Cerebellar nuclear complex (tissue), 1 donor: ENCODE measurements around the gene DTD2.

Experiments
- DNase-seq, 2 experiments: peaks; one replicate each; lab custom pipeline; 2025; lab: John Stamatoyannopoulos, UW

Gene DTD2

DNA sequence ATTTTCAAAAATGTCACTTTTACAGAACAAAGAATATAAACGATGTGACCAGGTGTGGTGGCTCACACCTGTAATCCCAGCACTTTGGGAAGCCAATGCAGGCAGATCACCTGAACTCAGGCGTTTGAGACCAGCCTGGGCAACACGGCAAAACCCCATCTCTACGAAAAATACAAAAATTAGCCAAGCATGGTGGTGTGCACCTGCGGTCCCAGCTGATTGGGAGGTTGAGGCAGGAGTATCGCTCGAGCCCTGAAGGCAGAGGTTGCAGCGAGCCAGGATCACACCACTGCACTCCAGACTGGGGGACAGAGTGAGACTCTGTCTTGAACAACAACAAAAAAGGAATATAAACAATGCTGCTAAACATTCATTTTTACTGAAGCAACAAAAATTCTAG is 52.2 kb downstream of the DTD2 start:
- no peak for DNase-seq

DNA sequence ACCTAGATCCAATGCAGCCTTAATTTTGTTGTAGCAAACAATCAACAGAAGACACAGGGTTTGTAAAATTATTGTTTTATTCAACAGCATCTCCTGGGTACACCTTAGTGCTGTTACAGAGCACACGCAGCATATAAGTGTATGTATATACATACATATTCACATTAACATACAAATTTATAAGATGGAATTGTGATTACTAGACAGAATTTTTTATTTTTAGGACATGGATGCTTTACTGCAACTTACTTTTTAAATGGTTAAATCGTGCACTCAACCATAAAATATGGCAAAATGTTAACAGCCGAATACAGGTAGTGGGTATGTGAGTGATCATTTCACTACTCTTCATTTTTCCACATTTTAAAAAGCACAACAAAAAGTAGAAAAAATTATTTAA is 53.6 kb downstream of the DTD2 start:
- DNase-seq: no peak

DNA sequence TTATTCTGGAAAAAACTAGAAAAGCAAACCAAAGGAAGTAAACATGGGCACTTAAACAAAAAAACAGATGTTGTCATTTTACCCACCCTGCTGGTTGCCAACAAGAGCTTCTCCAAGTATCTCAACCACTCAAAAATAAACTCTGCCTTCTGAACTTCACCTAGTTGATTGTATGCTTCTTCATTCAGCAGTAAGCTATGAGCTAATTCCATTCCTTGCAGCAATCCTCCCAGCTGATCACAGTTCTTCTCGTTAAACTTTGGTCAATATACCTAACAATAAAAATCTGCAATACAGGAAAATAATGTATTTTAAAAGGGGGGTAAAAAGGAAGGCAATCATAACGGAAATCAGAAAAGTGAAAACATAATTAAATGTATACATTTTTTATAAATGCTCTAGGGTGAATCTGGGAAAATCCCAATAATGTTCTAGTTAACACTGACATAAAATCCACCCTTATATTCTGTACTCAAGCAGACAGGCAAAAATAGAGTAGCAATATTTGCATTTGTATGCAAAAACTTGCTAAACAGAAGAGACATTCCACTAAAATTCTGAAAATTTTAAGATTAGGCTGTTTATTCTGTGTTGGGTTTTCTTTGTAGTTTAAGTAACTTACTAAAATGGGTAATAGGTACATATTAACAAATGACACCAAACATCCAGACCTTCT is 54.4 kb downstream of the DTD2 start:
- no peak for DNase-seq

DNA sequence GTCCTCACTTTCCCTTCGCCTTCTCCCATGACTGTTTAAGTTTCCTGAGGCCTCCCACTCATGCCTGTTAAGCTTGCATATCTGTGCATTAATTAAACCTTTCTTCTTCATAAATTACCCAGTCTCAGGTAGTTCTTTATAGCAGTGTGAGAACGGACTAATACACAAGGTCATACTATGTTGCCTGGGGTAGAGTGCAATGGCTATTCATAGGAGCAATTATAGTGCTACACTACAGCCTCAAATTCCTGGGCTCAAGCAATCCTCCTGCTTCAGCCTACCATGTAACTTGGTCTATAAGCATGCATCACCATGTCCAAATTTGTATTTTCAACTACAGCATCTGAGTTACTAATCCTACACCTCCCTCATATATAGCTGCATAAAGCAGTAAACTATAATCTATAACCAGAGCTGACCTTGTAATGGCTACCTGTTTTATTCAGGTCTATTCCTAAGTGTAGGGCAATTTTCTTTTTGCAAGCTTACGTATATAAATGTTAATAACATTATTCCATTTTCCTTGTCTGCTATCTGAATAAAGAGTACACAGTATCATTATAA is 55.9 kb downstream of the DTD2 start:
- DNase-seq: no peak

DNA sequence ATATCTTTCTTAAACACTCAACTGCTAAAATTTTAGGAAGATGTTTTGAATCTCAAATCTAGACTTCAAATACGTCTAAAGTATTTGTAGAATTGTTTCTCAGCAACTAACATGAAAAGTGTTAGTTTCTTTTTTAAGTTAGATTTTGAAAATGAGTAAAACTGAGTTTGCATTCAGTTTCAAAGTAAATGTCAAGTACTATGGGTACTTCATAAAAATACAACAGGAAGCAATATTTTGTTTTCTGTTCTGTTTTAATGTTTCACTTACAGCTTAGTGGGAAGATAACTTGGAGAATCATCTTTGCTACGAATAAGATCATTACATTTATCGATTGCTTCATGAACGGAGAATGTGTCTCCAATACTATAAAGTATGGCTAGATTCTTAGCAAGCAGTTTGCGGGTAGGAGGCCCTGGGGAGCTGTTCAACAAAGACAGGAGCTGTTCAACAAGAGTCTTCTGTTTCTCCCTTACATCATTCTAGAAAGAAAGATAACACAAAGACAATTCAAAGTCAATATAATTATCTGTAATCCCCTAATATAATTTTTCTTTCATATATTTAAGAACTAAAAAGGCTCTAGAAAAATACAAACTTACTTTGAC is 57.2 kb downstream of the DTD2 start:
- DNase-seq: no peak
